ENCODE data around the gene APOL4.
A peak's percentile ranks its signal among the peaks of the same experiment; 100 is the strongest.

DNA sequence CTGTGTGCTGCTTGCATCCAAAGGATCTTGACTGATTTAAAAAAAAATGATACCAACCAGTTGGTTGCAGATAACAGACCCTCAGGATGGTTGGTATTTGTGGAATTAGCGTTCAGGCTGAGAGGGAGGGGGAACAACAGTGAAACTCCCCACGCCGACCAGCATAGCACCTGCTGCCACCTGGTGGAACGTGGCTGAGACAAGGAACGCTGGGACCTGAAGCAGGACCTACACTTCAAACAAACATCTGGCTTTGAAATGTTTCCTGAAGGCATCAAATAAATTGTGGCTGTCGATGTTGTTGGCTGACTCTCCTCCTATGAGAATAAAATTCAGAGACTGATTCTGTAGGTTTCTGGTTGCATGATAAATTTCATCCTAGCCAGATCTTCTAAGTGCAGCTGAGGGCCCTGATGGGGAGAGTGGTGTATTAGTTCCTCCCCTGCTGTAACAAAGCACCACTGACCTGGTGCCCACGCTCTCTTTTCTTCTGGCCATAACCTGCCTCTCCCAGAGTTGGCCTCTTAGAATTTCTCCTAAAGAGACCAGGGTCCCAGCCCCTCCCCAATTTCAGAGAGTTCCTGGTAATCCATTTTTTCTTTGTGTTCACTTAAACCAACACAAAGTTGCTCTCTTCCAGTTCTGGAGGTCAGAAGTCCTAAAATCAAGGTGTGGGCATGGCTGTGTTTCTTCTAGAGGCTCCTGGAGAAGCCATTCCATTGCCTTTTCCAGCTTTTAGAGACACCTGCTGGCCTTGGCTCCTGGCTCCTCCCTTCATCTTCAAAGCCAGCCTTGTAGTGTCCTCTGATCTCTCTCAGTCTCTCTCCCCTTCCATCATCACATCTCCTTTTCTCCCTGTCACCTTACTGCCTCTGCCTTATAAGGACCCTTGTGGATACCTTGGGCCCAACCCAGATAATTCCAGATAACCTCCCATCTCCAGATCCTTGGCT lies 20.5 kb upstream of the APOL4 start:
- TF ChIP-seq POLR2A (IDR thresholded peaks at IDR 0.05) = no peak
- TF ChIP-seq, protein P1, sequence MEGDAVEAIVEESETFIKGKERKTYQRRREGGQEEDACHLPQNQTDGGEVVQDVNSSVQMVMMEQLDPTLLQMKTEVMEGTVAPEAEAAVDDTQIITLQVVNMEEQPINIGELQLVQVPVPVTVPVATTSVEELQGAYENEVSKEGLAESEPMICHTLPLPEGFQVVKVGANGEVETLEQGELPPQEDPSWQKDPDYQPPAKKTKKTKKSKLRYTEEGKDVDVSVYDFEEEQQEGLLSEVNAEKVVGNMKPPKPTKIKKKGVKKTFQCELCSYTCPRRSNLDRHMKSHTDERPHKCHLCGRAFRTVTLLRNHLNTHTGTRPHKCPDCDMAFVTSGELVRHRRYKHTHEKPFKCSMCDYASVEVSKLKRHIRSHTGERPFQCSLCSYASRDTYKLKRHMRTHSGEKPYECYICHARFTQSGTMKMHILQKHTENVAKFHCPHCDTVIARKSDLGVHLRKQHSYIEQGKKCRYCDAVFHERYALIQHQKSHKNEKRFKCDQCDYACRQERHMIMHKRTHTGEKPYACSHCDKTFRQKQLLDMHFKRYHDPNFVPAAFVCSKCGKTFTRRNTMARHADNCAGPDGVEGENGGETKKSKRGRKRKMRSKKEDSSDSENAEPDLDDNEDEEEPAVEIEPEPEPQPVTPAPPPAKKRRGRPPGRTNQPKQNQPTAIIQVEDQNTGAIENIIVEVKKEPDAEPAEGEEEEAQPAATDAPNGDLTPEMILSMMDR (IDR thresholded peaks at IDR 0.05) = peak in 5 of 6 experiments; percentile 12 to 56 (median 49)
